Measurements from ENCODE around the gene TNNT1. TPM values are rescaled to one million over a fixed set of nuclear protein-coding genes. Genes with fewer than 3 reads are reported as not detected.

Gene TNNT1
- total and polyA plus RNA-seq, 2 experiments from 2014 or later = 11.5 to 32.1 TPM

DNA sequence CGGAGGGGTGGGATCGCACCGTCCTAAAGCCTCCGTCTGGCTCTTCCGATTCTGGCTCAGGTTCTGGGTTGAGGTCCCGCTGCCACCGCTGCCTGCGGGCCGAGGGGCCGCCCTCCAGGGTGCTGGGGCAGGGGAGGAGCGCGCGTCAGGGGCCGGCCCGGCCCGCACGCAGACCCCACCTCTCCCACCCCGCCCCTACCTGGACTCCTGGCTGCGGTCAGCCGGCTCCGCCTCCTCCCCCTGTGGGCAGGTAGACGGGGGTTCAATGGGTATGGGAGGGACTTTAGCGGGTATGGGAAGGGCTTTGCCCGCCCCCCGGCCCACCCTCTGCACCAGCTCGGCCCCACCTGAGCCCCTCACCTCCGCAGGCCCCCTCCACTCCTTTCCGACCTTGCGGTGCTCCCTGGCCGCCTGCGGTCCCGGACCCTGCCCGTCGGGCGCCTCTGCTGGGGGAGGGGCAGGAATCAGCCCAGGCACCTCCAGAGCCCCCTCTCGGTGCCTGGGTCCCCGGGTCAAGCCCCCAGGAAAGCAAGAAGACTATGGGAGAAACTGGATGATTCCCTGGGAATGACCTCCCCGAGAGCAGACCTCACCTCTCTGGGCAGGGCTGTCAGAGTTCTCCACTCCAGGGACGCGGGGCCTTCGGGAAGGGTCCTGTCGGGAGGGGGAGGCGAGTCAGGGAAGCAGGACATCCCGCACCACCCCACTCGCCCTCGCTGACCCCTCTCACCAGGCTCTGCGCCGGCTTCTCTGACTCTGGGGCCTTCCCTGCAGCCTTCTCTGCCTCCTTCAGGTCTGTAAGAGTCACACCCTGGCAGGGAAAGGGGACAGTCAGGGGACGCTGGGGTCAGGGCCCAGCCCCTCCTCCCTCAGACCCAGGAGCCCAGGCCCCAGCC is 56.3 kb downstream of the TNNT1 start:
- no peaks in the 10 kb centered on the region for H3K79me2 ChIP-seq
- H3K4me3 ChIP-seq = no peak overlapping the region
- TF ChIP-seq CTCF (IDR thresholded peaks at IDR 0.05; ENCODE audit: poor library complexity) = no peak
- no peak for TF ChIP-seq EZH2 (IDR thresholded peaks at IDR 0.05; ENCODE audit: borderline replicate concordance)
- TF ChIP-seq EZH2phosphoT487 (IDR thresholded peaks at IDR 0.05; ENCODE audit: low read depth, severe bottlenecking, unreplicated experiment) = no peak
- H3K27ac ChIP-seq = no peak overlapping the region
- H3K9me2 ChIP-seq (replicated peaks; ENCODE audit: insufficient read depth) = no peaks in the 10 kb centered on the region
- H3K9me3 ChIP-seq (ENCODE audit: low read depth) = no peaks in the 10 kb centered on the region
- peaks cover 6% of the 10 kb centered on the region for H3K4me1 ChIP-seq (ENCODE audit: insufficient read depth)
- H4K20me1 ChIP-seq (ENCODE audit: insufficient read depth, poor library complexity, severe bottlenecking) = peaks cover 8% of the 10 kb centered on the region
- H2AFZ ChIP-seq = no peak overlapping the region
- H3K27me3 ChIP-seq = no peaks in the 10 kb centered on the region
- no peak for DNase-seq (ENCODE audit: low spot score)
- no peaks in the 10 kb centered on the region for H3K36me3 ChIP-seq (replicated peaks; ENCODE audit: insufficient read depth, low read depth)
- 92% methylated on average over 25 of the region's 49 CpGs for WGBS (ENCODE audit: low lambda C conversion rate, missing lambda C conversion rate)
- H3K4me2 ChIP-seq = no peak overlapping the region

DNA sequence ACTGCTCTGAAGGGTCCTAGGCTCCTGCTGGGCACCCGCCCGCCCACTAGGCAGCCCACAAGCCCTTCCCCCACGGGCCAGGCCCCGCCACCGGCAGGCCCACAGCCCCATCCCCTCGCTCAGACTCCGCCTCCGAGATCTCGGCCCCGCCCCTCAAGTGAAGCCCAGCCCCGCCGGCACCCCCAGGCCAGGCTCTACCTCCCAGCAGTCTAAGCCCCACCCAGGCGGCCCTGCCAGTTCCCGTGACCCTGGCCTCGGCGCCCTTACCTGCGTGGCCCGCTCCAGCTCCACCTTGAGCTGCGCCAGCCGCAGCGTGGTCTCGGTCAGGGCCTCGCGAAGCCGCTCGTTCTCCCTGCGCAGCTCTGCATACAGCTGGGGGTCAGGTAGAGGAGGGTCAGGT is 57.1 kb downstream of the TNNT1 start:
- no peak for DNase-seq (ENCODE audit: low spot score)
- Histone ChIP-seq H3K36me3 (replicated peaks; ENCODE audit: insufficient read depth, low read depth) (no peaks in the 10 kb centered on the region), H3K27ac (no peak overlapping the region), H3K9me2 (replicated peaks; ENCODE audit: insufficient read depth) (no peaks in the 10 kb centered on the region), H2AFZ (no peak overlapping the region), H4K20me1 (ENCODE audit: insufficient read depth, poor library complexity, severe bottlenecking) (peaks cover 15% of the 10 kb centered on the region), H3K27me3 (no peaks in the 10 kb centered on the region), H3K4me3 (no peak overlapping the region), H3K9me3 (ENCODE audit: low read depth) (no peaks in the 10 kb centered on the region), H3K4me1 (ENCODE audit: insufficient read depth) (peaks cover 11% of the 10 kb centered on the region), H3K4me2 (no peak overlapping the region), H3K79me2 (no peaks in the 10 kb centered on the region)
- TF ChIP-seq CTCF (IDR thresholded peaks at IDR 0.05; ENCODE audit: poor library complexity) (no peak), EZH2phosphoT487 (IDR thresholded peaks at IDR 0.05; ENCODE audit: low read depth, severe bottlenecking, unreplicated experiment) (no peak), EZH2 (IDR thresholded peaks at IDR 0.05; ENCODE audit: borderline replicate concordance) (no peak)
- WGBS (ENCODE audit: low lambda C conversion rate, missing lambda C conversion rate) = 90% methylated on average over 14 of the region's 27 CpGs

GRCh38 chr19:55091126-55091910 is 57.7 kb downstream of the TNNT1 start:
- no peak for DNase-seq (ENCODE audit: low spot score)
- 94% methylated on average over 26 of the region's 32 CpGs for whole genome bisulfite sequencing (ENCODE audit: low lambda C conversion rate, missing lambda C conversion rate)
- H3K36me3 ChIP-seq (replicated peaks; ENCODE audit: insufficient read depth, low read depth) = no peaks in the 10 kb centered on the region

More at GRCh38 chr19:55091126-55091910, 57.7 kb downstream of the TNNT1 start:
- Histone ChIP-seq H3K4me2 (no peak overlapping the region), H2AFZ (no peak overlapping the region), H3K9me3 (ENCODE audit: low read depth) (no peaks in the 10 kb centered on the region), H4K20me1 (ENCODE audit: insufficient read depth, poor library complexity, severe bottlenecking) (peaks cover 15% of the 10 kb centered on the region), H3K79me2 (no peaks in the 10 kb centered on the region), H3K4me1 (ENCODE audit: insufficient read depth) (peaks cover 14% of the 10 kb centered on the region), H3K27me3 (peaks cover under 1% of the 10 kb centered on the region), H3K9me2 (replicated peaks; ENCODE audit: insufficient read depth) (no peaks in the 10 kb centered on the region), H3K4me3 (no peak overlapping the region), H3K27ac (no peak overlapping the region)
- no peak for TF ChIP-seq EZH2phosphoT487 (IDR thresholded peaks at IDR 0.05; ENCODE audit: low read depth, severe bottlenecking, unreplicated experiment)
- TF ChIP-seq CTCF (IDR thresholded peaks at IDR 0.05; ENCODE audit: poor library complexity) = no peak
- no peak for TF ChIP-seq EZH2 (IDR thresholded peaks at IDR 0.05; ENCODE audit: borderline replicate concordance)
